Fibroblast of skin of back (primary cell): Measurements from ENCODE around the gene NEFH. TPM values are rescaled to one million over a fixed set of nuclear protein-coding genes. Genes with fewer than 3 reads are reported as not detected.
A peak's percentile ranks its signal among the peaks of the same experiment; 100 is the strongest.
"Not testable (repeated sequence)": the region's sequence is repeated elsewhere in the genome, so short reads cannot be mapped to it uniquely, and the experiment has no call there.

Experiments used
- DNase-seq: peaks from one replicate; pipeline ENCODE4 v3.0.0-alpha.2; 2013
- polyA plus RNA-seq, 2 experiments: library from polyadenylated mRNA; unstranded; fragments of 120-200 nt; gene quantifications; one replicate each; pipeline ENCODE4 v1.2.1, GENCODE V29; 2013; ENCODE audit not compliant: insufficient read length in 2 of 2

Gene NEFH, protein sequence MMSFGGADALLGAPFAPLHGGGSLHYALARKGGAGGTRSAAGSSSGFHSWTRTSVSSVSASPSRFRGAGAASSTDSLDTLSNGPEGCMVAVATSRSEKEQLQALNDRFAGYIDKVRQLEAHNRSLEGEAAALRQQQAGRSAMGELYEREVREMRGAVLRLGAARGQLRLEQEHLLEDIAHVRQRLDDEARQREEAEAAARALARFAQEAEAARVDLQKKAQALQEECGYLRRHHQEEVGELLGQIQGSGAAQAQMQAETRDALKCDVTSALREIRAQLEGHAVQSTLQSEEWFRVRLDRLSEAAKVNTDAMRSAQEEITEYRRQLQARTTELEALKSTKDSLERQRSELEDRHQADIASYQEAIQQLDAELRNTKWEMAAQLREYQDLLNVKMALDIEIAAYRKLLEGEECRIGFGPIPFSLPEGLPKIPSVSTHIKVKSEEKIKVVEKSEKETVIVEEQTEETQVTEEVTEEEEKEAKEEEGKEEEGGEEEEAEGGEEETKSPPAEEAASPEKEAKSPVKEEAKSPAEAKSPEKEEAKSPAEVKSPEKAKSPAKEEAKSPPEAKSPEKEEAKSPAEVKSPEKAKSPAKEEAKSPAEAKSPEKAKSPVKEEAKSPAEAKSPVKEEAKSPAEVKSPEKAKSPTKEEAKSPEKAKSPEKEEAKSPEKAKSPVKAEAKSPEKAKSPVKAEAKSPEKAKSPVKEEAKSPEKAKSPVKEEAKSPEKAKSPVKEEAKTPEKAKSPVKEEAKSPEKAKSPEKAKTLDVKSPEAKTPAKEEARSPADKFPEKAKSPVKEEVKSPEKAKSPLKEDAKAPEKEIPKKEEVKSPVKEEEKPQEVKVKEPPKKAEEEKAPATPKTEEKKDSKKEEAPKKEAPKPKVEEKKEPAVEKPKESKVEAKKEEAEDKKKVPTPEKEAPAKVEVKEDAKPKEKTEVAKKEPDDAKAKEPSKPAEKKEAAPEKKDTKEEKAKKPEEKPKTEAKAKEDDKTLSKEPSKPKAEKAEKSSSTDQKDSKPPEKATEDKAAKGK
- 5.9 TPM for polyA plus RNA-seq (2013, experiment 1 of 2; ENCODE audit: insufficient read length)
- 2.8 TPM for polyA plus RNA-seq (2013, experiment 2 of 2; ENCODE audit: insufficient read length)

DNA sequence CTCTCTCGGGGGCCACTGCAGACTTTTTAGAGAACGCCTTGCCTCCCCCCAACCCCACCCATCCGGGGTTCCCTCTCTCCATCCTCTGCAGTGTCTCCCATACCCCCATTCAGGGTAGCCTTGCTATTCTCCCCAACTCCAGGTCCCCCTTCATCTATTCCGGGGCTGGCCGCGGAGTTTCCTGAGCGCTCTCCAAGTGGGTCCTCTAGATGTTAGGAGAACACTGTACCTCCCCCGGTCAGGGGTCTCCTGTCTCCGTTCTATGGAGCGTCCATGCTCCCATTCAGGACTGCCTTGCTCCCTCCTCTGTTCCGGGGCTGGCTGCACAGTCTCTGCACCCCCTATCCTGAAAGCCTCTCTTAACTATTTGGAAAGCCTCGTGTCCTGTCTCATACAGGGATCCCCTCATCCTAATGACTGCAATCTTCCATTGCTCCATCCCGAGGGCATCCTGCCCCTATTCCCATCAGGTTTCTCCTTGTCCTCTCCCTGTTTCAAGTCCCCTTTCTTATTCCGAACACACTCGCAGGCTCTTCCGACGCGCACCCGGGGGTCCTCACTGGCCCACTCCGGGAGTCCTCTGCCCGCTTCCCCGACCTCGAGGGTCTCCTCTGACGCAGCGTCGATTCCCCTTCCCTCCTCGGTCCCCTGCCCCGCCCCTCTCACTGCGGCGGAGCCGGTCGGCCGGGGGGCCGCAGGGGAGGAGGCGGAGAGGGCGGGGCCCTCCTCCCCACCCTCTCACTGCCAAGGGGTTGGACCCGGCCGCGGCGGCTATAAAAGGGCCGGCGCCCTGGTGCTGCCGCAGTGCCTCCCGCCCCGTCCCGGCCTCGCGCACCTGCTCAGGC, at the start of gene NEFH:
TSS of gene NEFH (plus strand) at position 802 of the 845 bp plus-strand sequence. CDS start 45 bp downstream, outside the sequence.
- no peak for DNase-seq

DNA sequence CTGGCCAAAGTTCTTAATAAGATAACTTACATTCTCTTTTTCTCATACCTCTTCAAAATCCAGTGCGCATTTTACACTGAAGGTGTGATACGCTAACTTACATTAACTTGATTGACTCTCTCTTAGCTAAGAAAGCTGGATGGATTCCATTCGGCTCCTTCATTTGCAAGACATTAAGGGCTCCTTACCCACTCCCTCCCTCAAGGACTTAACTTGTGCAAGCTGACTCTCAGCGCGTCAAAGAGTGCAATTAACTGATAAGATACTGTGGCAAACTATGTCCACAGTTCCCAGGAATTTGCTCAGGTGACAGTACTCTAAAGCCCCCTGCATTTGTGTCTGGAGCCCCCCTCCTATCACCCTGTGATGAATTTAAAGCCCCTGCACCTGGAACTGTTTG, 48.0 kb upstream of the NEFH start:
- no peak for DNase-seq

DNA sequence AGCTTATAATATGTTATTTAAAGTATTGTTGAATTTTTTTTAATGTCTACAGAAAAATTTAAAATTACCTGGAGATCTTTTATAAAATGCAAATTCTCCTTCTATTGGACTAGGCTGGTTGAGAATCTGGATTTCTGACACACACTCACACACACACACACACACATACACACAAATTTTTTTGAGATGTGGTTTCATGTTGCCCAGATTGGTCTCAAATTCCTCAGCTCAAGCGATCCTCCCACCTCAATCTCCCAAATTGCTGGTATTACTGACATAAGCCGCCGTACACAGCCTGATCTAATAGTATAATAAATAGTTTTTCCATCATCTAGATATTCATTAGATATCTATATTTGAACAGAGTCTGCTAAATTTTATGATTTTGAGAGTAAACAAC, 46.2 kb upstream of the NEFH start:
- DNase-seq, result no peak

DNA sequence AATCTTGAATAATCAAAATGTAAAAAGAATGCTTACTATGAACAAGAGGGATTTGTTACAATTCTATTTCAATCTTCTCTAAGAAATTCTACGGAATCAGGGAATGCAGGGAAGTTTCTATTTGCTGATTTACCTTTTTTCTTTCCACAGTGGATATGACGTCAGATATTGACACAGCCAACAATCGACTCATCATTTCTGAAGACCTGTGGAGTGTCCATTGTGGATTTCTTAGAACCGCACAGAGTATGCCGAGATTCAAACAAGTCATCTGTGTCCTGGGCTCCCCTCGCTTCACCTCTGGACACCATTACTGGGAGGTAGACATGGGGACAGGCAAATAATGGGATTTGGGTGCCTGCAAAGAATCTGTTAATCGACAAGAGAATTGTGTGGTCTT, 45.7 kb upstream of the NEFH start:
- DNase-seq, result no peak

DNA sequence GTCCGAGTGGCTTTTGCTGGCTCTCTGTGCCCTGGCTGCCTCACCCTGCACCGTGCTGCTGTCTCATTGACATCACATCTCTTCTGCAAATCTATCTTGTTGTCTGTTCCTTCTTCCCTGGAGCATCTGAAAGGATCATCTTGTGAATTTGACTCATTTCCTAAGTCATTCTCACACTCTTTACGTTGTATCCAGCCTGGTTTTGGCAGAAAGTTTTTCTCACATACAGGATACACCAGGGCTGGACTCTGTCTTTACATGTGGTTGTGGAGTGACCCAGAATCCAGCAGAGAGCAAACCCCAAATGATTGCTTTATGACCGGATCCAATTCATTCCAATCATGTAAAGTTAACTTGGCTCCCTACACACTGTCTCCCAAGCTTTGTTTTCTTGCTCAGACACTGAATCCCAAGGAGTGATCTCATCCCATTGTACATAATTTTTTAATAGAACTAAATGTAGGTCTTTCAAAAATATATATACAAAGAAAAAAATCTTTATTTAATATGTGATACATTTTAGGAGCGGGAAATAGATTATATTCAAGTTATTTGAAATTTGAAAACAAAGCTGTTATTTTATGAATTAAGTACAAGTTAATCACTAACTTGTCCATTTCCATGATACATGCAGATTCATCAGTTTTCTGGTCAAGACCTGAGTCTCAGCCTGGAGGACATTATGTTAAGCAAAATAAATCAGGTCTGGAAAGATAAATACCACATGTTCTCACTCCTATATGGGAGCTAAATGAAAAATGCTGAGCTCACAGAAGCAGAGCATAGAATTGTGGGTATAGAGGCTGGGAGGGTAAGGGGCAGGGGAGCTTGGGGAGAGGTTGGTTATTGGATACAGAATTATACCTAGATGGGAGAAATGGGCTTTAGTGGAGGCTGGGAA, 44.5 kb upstream of the NEFH start:
- DNase-seq, result no peak

DNA sequence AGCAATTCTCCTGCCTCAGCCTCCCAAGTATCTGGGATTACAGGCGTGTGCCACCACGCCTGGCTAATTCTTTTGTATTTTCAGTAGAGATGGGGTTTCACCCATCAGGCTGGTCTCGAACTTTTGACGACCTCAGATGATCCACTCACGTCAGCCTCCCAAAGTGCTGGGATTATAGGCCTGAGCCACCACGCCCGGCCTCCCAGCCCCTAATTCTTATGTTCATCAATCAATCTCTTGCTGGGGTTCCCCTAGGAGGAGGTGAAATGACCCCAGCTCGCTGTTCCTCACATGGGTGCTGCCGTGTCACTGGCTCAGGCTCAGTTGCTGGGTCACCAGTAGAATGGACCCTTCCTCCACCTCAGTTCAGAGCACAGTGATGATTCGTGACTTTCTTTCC, 41.7 kb upstream of the NEFH start, which contains the start of gene RFPL1:
TSS of gene RFPL1 (plus strand) at position 301 of the 400 bp plus-strand sequence.
- DNase-seq, result not testable (repeated sequence)

DNA sequence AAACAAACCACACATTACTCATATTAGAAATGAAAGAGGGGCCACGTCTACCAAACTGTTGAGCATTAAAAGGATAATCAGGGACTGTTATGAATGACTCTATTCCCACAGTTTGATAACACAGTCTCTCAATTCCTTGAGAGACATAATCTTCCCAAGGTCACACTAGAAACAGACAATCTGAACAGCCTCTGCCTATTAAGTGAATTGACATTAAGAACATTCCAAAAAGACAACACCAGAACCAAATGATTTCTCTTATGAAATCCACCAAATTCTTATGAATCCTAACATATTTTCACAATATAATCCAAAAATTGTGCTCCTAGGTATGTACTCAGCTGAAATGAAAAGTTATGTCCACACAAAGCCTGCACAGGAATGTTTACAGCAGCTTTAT, 37.0 kb upstream of the NEFH start:
- DNase-seq, result peak; percentile 5

DNA sequence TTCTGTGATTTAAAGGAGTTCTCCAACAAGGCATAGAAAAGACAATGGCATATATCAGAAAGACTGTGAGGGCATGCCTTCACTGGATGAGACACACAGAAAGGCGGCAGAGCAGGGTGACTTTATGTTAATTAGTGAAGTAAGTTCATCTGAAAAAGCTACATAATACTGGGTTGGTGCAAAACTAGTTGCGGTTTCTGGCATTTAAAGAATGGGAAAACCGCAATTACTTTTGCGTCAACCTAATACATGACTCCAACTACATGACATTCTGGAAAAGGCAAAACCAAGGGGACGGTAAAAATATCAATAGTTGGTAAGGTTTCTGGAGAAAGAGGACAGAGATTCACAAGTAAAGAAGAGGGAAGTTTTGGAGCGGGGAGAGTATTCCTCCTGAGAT, 36.6 kb upstream of the NEFH start:
- no peak for DNase-seq

DNA sequence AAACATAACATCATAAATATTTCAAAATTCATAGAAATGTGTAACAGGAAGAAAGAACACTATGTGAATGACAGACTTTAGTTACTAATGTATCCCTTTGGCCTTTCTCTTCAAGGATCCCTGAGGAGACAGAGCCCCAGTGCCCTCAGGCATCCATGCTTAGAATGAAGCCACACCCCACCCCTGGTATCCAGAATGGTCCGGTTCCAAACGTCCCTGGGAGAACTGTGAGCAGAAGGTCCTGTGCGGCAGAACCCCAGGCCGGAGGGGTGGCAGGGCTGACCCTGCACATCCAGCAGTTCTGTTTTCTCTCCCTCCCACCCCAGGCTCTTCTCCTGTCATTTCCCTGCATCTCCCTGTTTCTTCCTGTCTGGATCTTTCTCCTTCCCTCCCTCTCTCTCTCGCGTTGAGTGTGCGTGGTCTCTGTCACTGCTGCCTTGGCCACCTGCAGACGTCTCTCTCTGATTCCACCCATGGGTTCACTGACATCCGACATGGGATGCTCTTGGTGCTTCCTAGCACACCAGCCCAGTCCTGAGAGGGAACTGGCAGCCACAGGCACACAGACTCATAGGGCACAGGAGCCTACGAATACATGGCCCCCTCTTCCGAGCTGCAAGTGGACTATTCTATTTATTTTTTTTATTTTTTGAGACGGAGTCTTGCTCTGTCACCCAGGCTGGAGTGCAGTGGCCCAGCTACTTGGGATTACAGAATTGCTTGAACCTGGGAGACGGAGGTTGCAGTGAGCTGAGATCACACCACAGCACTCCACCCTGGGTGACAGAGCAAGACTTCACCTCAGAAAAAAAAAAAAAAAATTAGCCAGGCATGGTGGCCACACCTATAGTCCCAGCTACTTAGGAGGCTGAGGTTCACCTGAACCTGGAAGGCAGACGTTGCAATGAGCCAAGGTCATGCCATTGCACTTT, 35.9 kb upstream of the NEFH start:
- DNase-seq, result no peak

DNA sequence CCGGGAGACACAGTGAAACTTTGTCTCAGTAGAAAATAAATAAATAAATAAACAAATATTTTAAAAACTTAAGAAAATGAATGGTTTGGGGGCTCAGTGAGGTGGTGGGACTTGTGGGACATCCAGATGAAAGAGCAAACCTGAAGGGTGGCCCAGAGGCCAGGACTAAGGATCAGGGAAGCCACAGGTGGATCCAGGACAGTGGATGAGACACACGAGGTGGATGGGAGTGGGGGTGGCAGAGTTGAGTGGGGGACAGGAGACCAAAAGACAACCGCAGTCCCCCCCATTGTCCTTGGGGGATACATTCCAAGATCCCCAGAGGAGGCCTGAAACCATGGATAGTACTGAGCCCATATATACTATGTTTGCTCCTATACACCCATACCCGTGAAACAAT, 34.5 kb upstream of the NEFH start:
- DNase-seq, result no peak

DNA sequence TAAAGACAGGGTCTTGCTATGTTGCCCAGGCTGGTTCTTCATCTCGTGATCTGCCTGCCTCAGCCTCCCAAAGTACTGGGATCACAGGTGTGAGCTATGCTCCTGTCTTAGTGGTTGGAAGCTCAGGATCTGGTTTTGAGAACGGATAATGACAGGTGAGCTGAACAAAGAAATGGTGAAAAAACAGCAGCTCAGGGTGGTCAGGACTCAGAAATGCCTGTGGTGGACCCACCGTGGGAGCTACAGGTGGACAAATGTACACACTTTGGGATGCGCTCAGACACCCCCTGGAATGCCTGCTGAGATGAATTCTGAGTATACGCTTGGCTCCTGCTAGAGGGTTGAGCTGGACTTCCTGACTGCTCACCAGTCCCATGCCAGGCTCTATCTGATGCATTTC, 32.1 kb upstream of the NEFH start:
- DNase-seq, result no peak

DNA sequence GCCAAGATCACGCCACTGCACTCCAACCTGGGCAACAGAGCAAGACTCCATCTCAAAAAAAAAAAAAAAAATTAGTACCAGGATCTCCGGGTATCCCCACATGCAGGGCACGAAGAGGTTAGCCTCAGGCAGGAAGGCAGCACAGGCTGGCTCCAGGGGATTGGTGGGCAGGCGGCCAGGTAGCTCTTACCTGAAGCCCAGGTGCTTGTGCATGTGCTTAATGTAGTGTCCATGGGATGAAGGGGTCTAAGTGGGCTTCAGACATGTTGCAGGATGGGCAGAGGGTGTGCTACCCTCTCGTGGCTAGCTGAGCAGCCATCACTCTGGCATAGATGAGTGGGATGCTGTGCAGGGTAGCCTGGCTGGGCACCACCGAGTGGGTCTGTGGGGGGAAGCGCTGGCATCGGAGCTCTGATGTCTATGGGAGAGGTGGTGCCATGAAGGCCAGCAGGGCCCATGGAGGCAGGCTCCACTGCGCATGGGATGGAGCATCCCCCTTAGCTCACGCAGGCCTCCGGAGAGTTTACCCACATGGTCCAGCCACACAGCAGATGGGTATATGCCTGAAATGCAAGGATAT, 30.6 kb upstream of the NEFH start:
- DNase-seq, result no peak

DNA sequence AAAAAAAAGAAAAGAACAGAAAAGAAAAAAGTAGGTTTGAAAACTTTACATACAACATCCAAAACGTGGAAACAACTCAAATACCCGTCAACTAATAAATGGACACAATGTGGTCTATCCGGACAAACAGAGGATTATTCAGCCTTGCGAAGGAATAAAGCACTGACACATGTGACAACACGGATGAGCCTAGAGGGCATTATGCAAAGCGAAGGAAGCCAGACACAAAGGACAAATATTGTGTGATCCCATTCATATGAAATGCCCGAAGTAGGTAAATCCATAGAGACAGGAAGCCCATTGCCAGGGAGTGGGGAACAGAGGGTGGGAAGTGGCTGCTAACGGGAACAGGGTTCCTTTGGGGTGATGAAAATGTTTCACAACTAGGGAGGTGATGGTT, 29.8 kb upstream of the NEFH start:
- DNase-seq, result no peak

DNA sequence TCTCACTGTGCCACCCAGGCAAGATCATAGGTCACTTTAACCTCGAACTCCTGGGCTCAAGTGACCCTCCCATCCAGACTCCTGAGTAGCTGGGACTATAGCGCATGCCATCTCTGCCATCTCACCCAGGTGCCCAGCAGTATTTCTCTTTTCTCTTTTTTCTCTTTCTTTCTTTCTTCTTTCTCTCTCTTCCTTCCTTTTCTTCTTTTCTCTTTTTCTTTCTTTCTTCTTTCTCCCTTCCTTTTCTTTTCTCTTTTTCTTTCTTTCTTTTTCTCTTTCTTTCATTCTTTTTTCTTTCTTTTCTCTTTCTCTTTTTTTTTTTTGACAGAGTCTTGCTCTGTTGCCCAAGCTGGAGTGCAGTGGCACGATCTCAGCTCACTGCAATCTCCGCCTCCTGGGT, 28.2 kb upstream of the NEFH start:
- DNase-seq, result no peak

DNA sequence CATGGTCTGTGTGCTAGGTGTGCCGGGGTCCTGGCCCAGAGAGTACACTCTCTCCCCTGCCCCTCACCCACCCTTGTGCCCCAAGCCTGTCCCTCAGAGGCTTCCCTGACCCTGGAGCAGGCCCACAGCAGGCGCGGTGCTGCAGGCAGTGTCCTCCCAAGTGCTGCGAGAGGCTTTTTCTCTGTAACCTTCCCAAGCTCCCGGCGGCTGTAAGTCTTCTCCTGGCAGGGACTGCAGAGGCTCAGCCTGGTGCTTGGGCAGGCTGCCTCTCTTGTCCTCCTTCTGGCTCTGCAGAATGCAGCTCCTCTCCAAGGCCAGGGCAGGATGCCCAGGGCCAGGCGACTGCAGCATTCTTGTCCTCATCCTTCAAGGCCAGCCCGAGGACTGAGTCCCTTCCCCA, 25.7 kb upstream of the NEFH start:
- no peak for DNase-seq

DNA sequence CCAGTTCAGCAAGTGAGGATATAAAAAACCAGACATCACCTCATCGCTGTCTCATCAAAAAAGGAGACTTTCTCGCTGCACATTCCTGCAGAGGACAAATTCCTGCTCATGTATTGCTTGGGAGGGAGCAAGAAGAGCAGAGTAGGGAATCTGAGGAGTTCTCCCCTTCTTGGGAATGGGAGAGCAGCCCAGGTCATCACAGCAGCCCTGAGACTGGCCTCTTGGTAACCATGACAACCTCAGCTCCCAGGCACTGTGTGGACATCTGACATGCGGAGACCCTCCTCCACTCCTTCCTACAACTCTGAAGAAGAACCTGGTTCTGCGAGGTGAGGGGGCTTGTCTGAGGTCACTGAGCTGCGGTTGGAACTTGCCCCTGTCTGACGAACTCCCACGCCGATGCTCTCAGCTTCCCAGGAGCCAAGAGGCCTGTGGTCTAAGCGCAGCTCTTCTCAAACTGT, 23.8 kb upstream of the NEFH start:
- peak; percentile 78 for DNase-seq

DNA sequence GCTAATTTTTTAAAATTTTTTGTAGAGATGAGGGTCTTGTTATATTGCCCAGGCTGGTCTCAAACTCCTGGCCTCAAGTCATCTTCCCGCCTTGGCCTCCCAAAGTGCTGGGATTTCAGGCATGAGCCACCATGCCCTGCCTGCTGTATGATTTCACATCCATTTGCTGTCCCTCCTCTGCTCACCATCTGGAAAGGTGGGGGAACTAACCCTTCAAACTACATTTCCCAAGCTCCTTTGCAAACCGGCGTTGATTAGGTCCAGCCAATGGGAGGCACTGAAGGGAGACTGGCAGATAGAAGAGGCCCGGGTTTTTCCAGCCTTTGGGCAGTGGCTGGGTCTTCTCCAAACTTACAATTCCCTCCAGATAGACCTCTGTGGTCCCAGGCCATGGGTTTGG, 22.3 kb upstream of the NEFH start:
- peak; percentile 51 for DNase-seq

DNA sequence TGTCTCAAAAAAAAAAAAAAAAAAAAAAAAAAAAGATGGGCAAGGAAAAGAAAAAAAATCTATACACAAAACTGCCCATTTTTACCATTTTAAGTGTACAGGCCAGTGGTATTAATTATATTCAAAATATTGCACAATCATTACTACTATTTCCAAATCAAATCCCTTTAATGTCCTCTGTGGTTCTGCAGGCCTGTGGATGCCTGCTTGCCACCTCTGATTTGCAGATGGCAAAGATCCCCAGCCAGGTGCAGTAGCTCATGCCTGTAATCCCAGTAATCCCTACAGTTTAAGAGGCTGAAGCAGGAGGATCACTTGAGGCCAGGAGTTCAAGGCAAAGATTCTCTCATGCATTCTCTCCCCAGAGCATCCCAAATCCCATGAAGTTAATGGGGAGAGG, 21.5 kb upstream of the NEFH start:
- no peak for DNase-seq

DNA sequence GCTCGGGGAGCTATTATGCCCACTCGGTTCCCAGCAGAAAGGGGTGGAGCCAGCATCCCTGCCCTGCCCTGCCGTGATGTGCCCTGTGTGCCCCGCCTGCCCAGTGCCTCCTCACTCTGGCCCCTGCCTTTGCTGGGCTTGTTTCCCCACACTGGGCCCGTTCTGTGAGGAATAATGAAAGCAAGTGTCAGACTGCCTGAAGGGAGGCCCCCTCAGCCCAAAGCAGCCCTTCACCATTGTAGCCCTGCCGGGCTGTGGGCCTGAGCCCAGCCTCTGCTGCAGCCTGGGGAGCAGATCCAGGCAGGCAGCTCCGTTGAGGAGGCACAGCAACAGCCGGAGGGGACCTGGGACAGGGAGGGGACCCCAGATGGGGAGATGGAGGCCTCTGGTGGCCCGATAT, 20.2 kb upstream of the NEFH start:
- no peak for DNase-seq

DNA sequence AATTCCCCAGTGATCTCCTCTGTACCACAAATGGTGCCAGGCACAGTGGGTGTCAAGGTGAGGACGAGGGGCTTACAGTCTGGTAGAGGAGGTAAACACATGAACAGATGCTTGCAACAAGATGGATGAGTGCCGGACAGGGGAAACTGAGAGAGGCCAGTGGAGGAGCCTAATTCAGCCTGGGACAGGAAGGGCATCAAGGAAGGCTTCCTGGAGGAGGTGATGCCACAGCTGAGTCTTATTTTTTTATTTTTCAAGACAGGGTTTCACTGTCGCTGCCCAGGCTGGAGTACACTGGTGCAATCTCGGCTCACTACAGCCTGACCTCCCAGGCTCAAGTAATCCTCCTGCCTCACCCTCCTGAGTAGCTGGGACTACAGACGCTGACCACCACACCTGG, 18.8 kb upstream of the NEFH start:
- no peak for DNase-seq
